ENCODE measurements around the gene GBP3.

- TF ChIP-seq CTCF (IDR thresholded peaks at IDR 0.05; ENCODE audit: low read length) = no peak
- no peak for TF ChIP-seq EZH2 (IDR thresholded peaks at IDR 0.05; ENCODE audit: borderline replicate concordance, low read length)
These were observed 40.6 kb downstream of the GBP3 start for GRCh38 chr1:88982055-88982454.

All from OCI-LY1 (cell line).